Left ventricle myocardium inferior (tissue), 1 donor: ENCODE results near the gene MBD3L5. TPM values are rescaled to one million over a fixed set of nuclear protein-coding genes. Genes with fewer than 3 reads are reported as not detected.

Experiments used
- DNase-seq: peaks from one replicate; pipeline ENCODE4 v3.0.0-alpha.2; 2020
- H3K27ac ChIP-seq: fragments of 200-600 bp; replicated peaks from 2 replicates; pipeline ENCODE4 v1.8.0; 2021
- H3K27me3 ChIP-seq: fragments of 200-600 bp; 2 replicates; pipeline ENCODE4 v1.8.0; 2021; ENCODE audit warnings: low read depth
- H3K36me3 ChIP-seq: fragments of 200-600 bp; 2 replicates; pipeline ENCODE4 v1.8.0; 2021
- H3K4me1 ChIP-seq: fragments of 200-600 bp; 2 replicates; pipeline ENCODE4 v1.8.0; 2021
- H3K4me3 ChIP-seq: fragments of 200-600 bp; 2 replicates; pipeline ENCODE4 v1.8.0; 2021; ENCODE audit warnings: mild to moderate bottlenecking, moderate library complexity
- H3K9me3 ChIP-seq: fragments of 200-600 bp; replicated peaks from 2 replicates; pipeline ENCODE4 v1.8.0; 2021
- intact Hi-C: fragments of 100-400 bp; cut with micrococcal nuclease; formaldehyde crosslinking; loops from one replicate; pipeline ENCODE4 v1.11.0; 2022
- total RNA-seq: library from RNA; stranded (reverse); fragmentation: NEBNext Ultra II Directional; extraction: Animal tissue kit (Norgen Biotek cat#: 25700); gene quantifications from one replicate; pipeline ENCODE4 v1.2.1, GENCODE V29; 2021
- TF ChIP-seq, protein P1 (sequence below): fragments of 200-600 bp; IDR thresholded peaks from 2 replicates; pipeline ENCODE4 v1.8.0; 2021; ENCODE audit warnings: antibody characterized with exemption, mild to moderate bottlenecking, borderline replicate concordance
- donor health status: DM: no; HTN: yes; CAD: no; lungs with severe emphysema.

MBD3L5 gene
- total RNA-seq, 1 donor from 2014 or later: not detected

- no peak overlapping the region for H3K27ac ChIP-seq
- TF ChIP-seq, protein P1, sequence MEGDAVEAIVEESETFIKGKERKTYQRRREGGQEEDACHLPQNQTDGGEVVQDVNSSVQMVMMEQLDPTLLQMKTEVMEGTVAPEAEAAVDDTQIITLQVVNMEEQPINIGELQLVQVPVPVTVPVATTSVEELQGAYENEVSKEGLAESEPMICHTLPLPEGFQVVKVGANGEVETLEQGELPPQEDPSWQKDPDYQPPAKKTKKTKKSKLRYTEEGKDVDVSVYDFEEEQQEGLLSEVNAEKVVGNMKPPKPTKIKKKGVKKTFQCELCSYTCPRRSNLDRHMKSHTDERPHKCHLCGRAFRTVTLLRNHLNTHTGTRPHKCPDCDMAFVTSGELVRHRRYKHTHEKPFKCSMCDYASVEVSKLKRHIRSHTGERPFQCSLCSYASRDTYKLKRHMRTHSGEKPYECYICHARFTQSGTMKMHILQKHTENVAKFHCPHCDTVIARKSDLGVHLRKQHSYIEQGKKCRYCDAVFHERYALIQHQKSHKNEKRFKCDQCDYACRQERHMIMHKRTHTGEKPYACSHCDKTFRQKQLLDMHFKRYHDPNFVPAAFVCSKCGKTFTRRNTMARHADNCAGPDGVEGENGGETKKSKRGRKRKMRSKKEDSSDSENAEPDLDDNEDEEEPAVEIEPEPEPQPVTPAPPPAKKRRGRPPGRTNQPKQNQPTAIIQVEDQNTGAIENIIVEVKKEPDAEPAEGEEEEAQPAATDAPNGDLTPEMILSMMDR: no peak
- no peak for DNase-seq
- no peak overlapping the region for H3K4me3 ChIP-seq
- H3K9me3 ChIP-seq: no peaks in the 10 kb centered on the region
- peaks cover 30% of the 10 kb centered on the region for H3K27me3 ChIP-seq
- no peaks in the 10 kb centered on the region for H3K36me3 ChIP-seq
- no peaks in the 10 kb centered on the region for H3K4me1 ChIP-seq
- intact Hi-C loops: no loop called here
Measured at GRCh38 chr19:6997679-6998445, 32.5 kb upstream of the MBD3L5 start.

DNA sequence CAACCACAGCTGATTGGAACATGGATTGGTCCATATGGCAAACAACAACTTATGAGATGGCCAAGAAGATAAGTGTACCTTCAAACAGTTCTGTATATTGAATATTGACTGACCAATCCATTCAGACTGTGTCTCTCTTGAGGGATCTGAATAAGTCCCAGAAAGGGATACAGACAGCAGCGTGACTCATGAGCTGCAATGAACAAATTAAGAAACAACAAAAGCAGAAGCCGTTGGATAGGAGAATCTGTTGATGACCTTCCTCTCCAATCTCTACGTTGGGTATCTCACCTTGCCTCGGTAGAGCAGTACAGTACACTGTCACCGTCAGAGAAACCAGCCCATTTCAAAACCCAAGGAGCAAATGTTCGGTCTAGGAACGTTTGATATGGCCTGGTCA lies 30.4 kb upstream of the MBD3L5 start:
- Histone ChIP-seq H3K4me1 (no peaks in the 10 kb centered on the region), H3K27ac (no peak overlapping the region), H3K36me3 (no peaks in the 10 kb centered on the region), H3K9me3 (no peaks in the 10 kb centered on the region), H3K4me3 (no peak overlapping the region), H3K27me3 (peaks cover 37% of the 10 kb centered on the region)
- intact Hi-C loops: no loop called here
- TF ChIP-seq, protein P1: no peak
- DNase-seq: no peak

- intact Hi-C loops: no loop called here
- H3K27ac ChIP-seq: no peak overlapping the region
- no peaks in the 10 kb centered on the region for H3K4me1 ChIP-seq
- TF ChIP-seq, protein P1: no peak
- no peak for DNase-seq
- H3K27me3 ChIP-seq: peaks cover 37% of the 10 kb centered on the region
- no peaks in the 10 kb centered on the region for H3K36me3 ChIP-seq
- no peak overlapping the region for H3K4me3 ChIP-seq
- no peaks in the 10 kb centered on the region for H3K9me3 ChIP-seq
Measured at GRCh38 chr19:7000333-7000732, 30.0 kb upstream of the MBD3L5 start.

- no peaks in the 10 kb centered on the region for H3K9me3 ChIP-seq
- peaks cover 37% of the 10 kb centered on the region for H3K27me3 ChIP-seq
- no peak overlapping the region for H3K4me3 ChIP-seq
- H3K4me1 ChIP-seq: no peaks in the 10 kb centered on the region
- intact Hi-C loops: no loop called here
- H3K36me3 ChIP-seq: no peaks in the 10 kb centered on the region
- no peak for DNase-seq
- TF ChIP-seq, protein P1: no peak
- H3K27ac ChIP-seq: no peak overlapping the region
Measured at GRCh38 chr19:7000816-7001215, 29.6 kb upstream of the MBD3L5 start.

GRCh38 chr19:7004313-7004931 lies 26.0 kb upstream of the MBD3L5 start:
- no peaks in the 10 kb centered on the region for H3K4me1 ChIP-seq
- H3K27me3 ChIP-seq: peaks cover 51% of the 10 kb centered on the region
- no peak overlapping the region for H3K4me3 ChIP-seq
- H3K36me3 ChIP-seq: no peaks in the 10 kb centered on the region
- TF ChIP-seq, protein P1: peak; percentile 86
- H3K27ac ChIP-seq: no peak overlapping the region
- intact Hi-C loops: no loop called here
- DNase-seq: no peak
- H3K9me3 ChIP-seq: no peaks in the 10 kb centered on the region
